CD4-positive, alpha-beta T cell treated with Interleukin-15 for 1 hour (primary cell): Measurements from ENCODE around the gene MARK2.
A peak's percentile ranks its signal among the peaks of the same experiment; 100 is the strongest.

Experiments
- DNase-seq: peaks from one replicate; pipeline ENCODE4 v3.0.0-alpha.2; 2020

MARK2 gene

DNA sequence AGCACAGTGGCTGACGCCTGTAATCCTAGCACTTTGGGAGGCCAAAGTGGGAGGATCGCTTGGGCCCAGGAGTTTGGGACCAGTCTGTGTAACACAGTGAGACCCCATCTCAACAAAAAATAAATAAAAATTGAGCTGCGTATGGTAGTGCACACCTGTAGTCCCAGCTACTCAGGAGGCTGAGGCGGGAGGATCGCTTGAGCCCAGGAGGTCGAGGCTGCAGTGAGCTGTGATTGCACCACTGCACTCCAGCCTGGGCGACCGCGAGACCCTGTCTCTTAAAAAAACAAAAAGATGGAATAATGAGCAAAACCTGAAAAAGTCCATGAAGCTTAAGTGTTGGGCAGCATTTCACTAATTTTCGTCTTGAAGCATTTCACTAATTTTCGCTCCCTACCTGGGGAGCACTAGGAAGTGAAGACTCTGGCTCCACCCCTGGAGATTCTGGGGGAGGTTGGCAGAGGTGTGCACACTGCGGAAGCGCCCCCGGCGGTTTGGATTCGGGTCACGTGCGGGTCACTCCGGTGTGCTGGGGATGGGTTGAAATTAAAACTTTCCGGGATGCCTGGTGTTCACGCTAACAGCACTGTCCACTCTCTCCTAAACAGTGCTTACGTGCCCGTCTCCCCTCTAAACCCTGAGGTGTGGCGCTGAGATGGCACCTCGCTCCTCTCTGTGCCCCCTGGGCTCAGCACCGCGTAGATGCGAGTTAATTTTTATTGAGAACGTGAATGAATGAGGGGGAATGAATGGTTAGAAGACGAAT is 99.0 kb downstream of the MARK2 start:
- no peak for DNase-seq

- DNase-seq = peak; percentile 96
These were observed 99.8 kb downstream of the MARK2 start, which contains the start of gene NAA40 for GRCh38 chr11:63938479-63939396. TSS of gene NAA40 (plus strand) at chr11:63939002. CDS start at chr11:63939097, 95 bp downstream.

DNA sequence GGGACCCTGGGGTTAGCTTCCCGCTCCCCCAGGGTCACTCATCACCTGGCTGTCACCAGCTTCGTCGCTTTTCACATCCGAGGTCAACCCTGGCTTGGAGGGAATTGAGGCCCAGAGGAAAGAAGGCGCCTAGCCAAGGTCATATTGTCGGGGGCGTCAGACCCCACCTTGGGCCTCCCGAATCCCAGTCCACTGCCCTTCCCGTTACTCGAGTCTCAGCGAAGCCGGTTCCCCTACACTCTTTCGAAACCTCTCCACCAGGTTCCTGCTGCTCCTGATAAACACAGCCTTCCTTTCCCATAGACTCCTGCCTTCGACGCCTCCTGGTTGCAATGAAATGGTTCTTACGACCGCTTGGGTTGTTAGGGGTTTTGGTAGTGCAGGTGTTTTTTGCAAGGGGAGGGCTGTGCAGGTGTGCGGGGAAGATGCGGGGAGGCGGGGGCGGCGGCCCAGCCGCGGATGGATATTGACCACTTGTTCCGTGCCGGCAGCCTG is 100.5 kb downstream of the MARK2 start:
- no peak for DNase-seq

DNA sequence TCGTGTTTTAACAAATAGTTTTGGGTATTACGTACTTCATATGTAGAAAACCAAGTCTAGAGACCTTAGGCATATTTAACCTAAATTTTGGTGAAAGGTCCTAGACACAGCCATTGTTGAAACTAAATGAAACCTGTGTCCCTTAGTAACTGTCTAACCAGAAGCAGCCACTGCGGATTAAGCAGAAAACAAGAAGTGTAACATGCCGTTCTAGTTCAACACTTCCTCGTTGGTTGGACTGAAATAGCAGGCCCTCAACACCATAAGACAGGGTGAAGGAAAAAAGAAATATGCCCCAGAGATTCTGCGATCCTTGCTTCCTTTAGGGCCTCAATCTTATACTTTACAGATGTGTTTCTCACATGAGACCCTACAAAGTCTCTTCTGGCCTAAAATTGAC is 101.9 kb downstream of the MARK2 start:
- no peak for DNase-seq

DNA sequence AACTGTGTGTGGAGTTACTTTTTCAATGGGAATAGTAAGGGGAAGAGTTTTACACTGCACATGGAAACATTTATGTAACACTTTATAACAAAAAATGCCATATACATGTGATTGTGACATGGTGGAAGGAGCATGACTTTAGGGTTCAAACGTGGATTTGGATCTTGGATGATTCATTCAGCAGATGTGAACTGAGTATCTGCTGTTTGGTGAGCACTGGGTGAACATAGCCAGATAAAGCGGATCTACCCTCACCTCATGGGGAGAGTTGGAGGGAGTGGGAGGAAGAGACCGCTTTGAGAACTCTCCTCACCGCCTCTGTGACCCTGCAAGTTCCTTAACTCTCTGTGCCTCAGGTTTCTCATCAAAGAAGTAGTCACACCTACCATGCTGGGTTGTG is 103.0 kb downstream of the MARK2 start:
- DNase-seq = no peak

GRCh38 chr11:63942803-63943202 is 103.9 kb downstream of the MARK2 start:
- no peak for DNase-seq

GRCh38 chr11:63944987-63945386 is 106.1 kb downstream of the MARK2 start:
- DNase-seq = no peak

DNA sequence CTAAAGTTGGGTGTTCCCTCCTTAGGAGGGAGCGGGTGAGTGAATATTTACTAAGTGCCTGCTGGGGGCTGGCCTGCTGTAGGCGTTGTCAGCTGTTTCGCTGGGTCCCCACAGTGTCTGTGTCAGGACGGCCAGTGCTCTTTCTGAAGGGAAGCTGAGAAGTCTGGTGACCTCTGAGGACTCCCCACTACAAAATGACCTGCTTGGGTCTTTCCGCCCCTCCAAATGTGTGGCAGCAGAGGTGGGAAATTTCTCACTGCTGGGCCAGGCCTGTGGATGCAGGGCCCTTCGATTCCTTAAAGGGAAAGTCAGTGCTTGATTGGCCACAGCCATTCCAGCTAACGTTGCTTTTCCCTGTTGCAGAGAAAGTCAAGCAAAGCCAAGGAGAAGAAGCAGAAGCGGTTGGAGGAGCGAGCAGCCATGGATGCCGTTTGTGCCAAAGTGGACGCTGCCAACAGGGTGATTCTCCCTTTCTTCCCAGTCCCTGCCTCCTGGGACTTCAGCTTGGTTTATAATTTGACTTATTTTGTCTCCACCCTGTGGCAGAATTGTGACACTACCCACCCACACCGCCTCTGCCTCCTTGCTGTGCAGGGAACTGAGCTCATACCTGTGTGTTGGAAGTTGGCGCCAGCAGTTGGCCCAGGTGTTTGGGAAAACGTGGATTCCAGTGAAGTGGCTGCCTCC is 106.7 kb downstream of the MARK2 start:
- peak; percentile 44 for DNase-seq

GRCh38 chr11:63951779-63952536 is 113.0 kb downstream of the MARK2 start:
- DNase-seq = peak; percentile 35

DNA sequence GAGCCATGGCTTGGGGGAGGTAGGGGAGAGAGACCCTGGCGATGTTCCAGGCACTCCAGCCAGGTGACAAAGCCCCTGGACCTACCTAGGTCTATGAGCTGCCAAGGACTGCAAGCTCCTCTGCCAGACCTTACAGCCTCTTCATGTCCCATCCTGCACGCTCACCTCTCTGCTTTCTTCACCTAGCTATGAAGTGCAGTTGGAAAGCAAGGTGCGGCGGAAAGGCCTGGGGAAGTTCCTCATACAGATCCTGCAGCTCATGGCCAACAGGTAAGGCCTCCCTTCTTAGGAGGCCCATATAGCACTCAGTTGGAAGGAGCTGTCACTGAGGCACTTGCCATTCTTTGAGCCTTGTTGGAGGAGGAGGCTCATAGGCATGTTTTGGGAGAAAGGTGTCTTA is 113.7 kb downstream of the MARK2 start:
- no peak for DNase-seq

DNA sequence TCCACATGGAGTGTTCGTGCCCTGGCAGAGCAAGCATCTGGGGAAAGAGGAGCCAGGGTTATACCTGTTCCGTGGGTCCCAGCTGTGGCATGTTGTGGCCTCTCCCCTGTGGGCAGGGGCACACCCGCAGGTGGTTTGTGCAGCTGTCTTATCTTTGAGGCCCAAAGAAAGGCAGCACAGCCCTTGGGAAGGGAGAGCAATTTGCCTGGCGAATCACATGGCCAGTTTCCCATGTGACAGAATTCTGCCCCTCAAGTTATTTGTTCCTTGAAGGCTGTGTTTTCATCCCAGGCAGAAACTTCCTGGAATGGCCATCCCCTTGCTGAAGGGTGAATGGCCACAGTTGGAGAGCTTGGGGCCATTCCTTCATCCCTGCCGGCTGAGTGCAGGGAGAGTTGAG is 119.1 kb downstream of the MARK2 start:
- no peak for DNase-seq
